HG03103 (cell line): ENCODE results near the gene METRN.
A peak's percentile ranks its signal among the peaks of the same experiment; 100 is the strongest.

ENCODE experiments used
- ATAC-seq: cut with Tn5 transposase; IDR thresholded peaks from one replicate; pipeline ENCODE4 v1.9.1; 2021; ENCODE audit warnings: low read depth; ENCODE audit not compliant: unreplicated experiment

The METRN gene

DNA sequence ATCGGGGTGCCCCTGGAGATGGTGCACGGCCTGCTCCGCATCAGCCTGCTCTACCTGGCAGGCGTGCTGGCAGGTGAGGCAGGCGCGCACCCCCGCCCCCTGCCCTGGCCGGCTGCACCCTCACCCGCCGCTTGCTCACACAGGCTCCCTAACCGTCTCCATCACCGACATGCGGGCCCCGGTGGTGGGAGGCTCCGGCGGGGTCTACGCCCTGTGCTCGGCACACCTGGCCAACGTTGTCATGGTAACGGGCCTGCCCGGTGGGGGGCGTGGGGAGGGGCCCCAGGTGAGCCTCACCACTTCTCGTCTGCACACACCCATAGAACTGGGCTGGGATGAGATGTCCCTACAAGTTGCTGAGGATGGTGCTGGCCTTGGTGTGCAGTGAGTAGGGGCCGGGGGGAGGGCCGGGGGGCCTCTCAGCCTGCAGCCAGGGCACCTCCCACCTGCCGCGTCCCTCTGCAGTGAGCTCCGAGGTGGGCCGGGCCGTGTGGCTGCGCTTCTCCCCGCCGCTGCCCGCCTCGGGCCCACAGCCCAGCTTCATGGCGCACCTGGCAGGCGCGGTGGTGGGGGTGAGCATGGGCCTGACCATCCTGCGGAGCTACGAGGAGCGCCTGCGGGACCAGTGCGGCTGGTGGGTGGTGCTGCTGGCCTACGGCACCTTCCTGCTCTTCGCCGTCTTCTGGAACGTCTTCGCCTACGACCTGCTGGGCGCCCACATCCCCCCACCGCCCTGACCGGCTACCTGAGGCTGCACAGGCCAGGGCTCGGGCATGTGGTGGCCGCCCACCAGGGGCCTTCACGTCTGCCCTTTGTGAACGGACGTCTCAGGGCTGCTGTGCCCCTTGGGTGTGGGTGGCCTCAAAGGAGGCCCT is 37.4 kb upstream of the METRN start:
- ATAC-seq = no peak

DNA sequence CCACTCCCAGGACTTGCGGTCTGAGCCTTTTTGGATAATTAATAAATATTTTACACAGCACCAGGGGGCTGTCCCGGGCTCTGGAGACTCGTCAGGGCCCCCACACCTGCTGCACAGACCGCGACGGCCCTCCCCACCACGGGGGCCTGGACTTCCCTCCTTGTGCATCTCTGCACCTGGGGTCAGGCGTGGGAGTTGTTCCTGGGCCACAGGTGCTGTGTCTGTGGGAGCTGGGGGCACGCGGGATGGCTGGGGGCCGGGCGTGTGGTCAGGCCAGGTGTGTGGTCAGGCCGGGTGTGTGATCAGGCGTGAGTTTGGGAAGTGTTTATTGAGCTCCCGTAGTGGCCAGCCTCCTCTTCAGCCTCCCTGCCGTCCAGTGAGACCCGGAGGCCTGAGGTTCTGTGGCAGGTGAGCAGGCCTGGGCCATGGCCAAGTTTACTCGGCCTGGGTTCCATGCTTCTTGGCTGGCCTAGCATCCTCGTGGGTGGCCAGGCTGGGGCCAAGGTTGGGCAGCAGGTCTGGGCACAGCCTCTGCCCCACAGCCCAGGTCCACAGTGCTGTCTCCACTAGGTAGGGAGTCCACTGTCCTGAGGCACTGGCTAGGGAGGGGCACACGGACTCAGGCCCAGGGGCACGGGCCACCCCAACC is 36.6 kb upstream of the METRN start:
- no peak for ATAC-seq

DNA sequence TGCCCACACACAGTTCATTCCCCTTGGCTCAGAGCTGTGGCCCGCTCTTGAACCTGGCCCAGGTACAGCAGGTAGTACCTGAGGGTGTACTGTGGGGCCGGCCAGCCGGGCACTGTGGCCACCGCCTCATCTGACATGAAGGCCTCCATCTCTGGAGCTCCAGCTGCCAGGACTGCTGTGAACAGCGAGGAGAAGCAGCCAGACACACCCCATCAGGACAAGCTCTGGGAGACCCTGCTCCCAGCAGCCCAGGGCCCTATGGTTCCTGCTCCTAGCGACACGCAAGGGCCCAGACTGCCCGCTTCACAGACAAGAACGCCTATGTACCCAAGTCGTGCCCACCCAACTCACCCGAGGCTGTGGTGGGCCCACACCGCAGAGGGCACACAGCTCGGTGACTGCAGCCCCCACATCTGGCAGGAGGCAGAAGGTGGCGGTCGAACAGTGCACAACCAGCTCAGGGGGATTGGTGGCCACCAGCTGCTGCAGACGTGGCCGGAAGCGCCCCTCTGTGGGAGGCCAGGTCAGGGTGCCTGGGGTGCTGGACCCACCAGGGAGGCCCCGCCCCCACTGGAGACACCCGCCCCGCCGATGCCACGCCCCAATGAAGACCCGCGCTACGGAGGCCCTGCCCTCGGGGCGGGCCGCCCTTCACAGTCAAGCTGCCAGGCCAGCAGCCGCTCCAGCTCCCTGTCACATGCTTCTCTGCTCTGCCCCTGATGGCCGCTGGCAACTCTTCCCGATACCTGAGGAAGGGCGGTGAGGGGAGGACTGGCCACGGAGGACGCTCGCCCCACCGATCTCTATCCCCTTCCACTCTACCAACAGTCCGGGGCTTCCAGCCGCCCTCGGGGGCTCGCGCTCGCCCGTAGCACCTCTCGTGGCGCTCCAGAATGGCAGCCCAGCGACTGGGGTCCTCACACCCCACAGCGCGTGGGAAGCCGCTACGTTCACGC is 35.8 kb upstream of the METRN start:
- no peak for ATAC-seq

DNA sequence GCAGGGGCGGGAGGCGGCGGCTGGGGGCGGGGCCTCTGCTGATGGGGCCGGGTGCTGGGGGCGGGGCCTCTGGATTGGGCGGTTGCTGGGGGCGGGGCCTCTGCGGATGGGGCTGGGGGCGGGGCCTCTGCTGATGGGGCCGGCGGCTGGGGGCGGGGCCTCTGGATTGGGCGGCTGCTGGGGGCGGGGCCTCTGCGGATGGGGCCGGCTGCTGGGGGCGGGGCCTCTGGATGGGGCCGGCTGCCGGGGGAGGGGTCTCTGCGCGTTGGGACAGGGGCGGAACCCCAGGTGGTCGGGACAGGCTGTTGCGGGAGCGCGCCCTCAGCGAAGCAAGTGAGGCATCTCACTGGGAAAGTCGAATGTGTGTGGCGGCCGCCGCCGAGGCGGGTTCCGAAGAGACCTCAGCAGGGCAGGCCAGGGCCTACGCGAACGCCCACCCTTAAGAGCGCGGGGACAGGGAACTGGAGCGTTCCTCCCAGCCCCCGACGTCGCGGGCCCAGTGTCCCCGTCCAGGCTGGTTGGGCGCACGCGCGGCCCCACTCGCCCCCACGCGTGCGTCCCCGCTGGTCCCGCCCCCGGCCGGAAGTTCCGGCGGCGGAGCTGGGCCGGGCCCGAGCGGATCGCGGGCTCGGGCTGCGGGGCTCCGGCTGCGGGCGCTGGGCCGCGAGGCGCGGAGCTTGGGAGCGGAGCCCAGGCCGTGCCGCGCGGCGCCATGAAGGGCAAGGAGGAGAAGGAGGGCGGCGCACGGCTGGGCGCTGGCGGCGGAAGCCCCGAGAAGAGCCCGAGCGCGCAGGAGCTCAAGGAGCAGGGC is 34.9 kb upstream of the METRN start, which contains the start of gene STUB1:
Gene STUB1 (plus strand): TSS at position 597 of the 811 bp plus-strand sequence. CDS start 116 bp downstream, at position 713.
- ATAC-seq = no peak

DNA sequence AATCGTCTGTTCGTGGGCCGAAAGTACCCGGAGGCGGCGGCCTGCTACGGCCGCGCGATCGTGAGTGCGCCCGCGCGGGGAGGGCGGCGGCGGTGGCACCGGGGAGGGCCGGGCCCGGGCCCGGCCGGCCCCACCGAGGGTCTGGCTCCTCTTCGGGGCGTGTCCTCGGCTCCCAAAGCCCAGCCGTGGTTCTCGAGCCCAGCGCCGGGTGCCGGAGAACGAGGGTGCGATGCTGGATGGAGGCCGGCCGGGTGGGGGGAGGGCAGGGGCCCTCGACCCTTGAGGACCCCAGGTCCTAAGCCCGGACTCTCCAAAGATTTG is 34.3 kb upstream of the METRN start:
- no peak for ATAC-seq

DNA sequence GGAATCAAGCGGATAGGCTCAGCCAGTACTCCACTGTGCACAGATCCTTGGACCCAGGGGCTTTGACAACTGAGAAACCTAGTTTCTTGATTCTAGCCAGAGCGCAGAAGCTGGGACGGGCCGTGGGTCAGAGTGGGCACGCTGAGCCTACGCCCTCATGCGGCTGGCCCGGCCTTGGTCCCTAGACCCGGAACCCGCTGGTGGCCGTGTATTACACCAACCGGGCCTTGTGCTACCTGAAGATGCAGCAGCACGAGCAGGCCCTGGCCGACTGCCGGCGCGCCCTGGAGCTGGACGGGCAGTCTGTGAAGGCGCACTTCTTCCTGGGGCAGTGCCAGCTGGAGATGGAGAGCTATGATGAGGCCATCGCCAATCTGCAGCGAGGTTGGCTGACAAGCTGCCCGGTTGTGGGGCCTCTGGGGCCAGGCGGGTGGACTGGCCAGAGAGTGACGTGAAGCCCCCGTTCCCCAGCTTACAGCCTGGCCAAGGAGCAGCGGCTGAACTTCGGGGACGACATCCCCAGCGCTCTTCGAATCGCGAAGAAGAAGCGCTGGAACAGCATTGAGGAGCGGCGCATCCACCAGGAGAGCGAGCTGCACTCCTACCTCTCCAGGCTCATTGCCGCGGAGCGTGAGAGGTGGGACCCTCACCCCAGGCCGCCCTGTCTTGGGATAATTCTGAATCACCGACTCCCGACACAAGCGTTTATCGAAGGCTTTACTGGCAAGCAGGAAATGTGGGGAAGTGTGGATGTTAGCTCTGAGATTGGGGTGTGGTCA is 33.8 kb upstream of the METRN start:
- ATAC-seq = no peak

DNA sequence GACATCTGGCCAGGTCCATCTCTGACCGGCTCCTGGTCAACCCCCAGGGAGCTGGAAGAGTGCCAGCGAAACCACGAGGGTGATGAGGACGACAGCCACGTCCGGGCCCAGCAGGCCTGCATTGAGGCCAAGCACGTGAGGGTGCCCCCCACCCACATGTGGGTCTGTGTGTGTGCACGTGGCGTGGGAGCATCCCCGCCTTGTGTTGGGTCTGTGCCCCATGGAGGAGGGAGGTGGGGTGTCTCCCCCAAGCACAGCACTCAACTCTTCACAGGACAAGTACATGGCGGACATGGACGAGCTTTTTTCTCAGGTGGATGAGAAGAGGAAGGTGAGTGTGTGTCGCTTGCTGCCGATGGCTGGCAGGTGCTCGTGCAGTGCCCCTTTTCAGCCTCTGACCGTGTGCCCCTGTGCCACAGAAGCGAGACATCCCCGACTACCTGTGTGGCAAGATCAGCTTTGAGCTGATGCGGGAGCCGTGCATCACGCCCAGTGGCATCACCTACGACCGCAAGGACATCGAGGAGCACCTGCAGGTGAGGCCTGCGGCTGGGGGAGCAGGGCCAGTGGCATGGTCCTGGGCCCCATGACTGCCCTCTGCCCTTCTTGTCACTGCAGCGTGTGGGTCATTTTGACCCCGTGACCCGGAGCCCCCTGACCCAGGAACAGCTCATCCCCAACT is 33.0 kb upstream of the METRN start:
- ATAC-seq = no peak

DNA sequence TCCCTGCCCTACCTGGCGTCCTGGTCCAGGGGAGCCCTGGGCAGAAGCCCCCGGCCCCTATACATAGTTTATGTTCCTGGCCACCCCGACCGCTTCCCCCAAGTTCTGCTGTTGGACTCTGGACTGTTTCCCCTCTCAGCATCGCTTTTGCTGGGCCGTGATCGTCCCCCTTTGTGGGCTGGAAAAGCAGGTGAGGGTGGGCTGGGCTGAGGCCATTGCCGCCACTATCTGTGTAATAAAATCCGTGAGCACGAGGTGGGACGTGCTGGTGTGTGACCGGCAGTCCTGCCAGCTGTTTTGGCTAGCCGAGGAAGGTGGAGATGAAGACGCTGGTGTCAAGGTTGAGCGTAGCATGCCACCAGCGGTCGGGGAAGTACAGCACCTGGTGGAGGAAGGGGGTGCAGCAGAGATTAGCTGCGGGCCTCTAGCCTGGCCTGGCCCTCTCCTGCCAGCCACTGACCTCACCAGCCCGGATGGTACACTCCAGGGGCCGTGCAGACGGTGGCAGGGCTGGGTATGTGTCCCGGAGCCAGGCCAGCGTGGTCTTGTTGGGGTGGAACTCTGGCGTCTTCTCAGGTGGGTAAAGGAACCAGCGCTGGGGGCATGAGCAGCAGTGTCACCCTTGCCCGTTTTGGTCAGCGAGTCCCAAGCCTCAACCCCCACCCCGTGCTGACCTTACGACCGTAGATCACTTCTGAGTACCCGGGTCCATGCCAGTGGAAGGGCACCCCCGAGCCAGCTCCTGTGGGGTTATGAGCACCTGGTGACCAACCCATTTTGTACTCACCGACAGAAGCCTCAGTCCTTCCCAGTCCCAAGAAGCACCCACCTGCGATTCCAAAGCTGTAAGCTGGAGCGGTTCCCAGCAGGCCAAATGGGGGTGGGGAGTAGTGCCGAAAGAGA is 32.2 kb upstream of the METRN start:
- no peak for ATAC-seq

DNA sequence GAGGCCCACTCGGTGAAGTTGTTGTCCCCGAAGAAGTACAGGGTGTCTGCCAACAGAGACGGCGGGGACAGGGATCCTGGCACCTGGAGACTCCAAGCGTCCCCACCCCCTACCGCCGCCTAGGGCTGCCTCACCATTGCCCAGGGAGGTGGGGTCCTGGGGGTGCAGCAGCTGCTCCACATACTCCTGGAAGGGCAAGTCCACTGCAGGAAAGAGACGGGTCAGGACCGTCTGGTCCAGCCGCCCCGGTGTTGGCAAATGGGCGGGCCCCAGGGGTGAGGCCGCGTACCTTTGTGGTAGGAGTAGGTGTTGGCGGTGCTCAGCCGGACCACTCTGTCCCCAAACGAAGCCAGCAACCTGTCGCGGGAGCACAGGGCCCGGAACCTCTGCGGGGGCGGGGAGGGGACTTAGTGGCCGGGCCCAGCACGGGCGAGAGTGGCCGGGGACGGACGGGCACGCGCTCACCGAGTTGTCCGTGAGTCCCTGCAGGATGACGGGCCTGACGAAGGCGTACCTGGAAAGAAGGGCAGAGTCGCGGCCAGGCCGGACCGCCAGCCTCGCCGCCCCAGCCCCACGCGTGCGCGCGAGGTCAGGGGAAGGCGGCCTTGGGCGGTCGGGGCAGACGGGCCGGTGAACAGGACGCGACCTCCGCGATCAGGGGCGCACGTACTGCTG is 31.4 kb upstream of the METRN start:
- ATAC-seq = no peak

DNA sequence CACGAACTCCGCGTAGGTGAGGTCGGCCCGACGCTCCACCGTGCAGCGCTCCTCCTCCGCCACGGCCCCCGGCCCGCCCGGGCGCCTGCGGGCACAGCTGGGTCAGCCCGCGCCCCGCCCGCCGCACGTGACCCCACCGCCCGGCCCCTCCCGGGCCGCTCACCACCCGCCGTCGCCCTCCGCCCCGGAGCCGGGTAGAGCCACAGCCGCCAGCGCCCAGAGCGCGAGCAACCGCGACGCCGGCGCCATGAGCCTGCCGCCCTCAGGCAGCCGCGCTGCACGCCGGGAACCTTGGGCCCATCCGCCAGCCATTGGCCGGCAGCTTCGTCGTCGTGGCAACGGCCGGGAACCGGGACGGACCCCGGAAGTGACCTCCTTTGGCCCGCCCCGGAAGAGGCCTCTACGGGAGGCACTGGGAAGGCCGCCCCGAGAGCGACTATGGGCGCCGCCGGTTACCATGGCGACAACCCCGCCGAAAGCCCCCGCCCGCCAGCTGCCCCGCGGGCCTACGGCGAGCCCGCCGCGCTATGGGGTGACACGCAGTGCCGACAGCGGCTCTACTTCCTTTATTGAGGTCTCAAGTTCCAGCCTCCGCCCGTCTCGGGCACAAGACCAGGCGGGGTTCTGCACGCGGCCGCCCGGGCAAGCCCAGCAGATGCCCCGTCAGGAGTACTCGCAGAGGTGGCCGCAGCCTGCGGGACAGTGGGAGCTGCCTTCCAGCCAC is 30.7 kb upstream of the METRN start, which contains the start of gene JMJD8:
Gene JMJD8 (minus strand): TSS at position 264 of the 724 bp plus-strand sequence. CDS start 15 bp downstream, at position 249.
- peak; percentile 48 for ATAC-seq

DNA sequence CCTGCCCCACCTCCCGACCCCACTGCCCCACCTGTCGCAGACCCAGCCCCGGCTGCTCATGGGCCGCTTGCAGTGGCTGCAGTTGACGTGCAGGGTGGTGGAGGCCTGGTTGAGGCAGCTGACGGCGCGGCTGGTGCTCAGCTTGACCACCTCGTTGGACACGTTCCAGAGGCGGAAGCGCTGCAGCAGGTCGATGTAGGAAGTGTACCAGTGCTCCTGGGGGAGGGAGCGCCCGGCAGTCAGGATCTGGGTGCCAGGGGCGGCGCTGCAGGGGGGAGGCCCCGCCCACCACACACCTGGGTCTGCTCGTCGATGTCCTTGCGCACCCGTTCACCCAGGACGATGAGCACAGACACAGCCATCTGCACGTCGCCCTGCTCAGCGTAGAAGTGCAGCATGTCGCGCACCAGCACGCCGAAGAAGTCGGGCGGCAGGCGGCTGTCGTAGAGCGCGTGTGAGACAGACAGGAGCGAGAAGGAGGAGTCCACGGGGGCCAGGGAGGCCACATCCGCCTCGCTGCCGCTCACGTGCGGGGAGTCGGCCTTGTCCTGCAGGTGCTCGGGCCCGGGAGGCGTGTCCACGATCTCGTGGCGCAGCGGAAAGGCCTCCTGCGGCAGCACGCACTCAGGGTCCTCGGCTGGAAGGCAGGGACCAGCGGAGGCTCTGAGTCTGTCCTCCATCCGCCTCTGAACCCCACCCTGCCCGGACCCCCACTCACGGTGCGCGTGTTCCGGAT is 29.8 kb upstream of the METRN start:
- no peak for ATAC-seq

DNA sequence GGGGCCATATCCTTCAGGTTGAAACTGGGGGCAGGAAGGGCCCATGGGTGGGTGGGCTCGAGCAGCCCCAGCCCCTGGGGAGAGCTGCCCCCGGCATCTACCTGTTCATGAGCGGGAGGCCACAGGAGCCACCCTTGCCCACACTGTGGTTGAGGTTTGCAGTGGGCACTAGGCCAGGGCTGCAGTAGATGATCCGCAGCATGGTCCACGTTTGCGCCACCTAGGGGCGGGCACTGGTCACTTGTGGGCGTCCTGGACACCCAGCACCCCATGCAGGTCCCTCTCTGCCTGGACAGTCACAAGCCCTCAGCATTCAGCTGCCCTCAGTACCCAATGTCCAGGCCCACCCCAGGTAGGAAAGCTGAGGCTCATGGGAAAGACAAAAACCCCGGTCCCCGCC is 29.0 kb upstream of the METRN start:
- ATAC-seq = no peak

DNA sequence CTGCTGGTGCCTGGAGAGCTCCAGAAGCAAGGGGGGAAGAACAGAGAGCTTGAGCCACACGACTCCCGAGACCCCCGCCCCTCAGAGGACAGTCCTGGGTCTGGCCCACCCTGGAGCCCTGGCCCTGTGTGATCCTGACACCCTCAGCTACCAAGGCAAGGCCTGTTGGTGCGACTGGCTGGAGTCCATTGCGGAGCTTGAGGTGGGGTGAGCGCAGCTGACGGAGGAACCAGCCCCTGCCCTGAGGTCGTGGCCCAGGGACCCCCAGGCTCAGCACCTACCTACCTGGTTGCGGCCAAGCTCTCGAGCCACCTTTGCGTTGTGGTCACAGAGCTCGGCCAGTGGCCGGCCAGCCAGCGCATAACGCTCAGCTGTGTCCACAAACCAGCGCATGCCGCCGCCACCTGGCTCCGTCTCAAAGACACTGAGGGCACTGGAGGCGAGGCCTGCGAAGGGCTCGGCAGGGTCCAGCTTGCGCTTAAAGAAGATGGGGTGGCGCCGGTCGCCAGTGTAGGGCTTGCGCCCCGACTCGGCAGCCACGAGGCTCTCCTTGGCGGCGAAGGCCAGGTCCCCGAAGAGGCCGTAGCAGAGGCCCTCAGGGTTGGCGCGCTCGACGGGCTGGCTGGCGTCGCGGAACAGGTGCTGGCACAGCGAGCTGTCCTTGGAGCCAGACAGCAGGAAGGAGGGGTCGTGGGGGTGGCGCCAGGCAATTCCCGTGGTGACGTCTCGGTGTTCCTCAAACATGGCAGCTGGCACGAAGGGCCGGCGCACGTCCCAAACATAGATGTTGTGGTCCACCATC is 28.3 kb upstream of the METRN start:
- no peak for ATAC-seq

DNA sequence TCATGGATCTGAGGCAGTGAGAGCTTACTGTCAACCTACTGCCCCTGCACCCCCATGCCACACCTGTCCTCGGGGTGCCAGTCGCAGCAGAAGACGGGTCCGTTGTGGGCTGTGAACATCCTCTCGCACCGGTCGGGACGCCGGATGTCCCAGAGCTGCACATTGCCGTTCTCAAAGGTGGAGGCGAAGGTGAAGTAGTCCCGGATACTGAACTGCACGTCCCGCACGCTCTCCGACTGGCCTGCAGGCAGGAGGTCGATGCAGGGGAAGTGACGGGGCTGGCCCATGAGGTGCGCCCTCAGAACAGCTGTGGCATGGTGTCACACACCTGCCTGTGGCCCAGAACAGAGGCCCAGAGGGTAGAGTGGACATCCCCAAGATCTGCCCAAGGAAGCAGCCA is 27.4 kb upstream of the METRN start:
- no peak for ATAC-seq
